IPS-20b (cell line): Measurements from ENCODE around the gene KLRG1.

ENCODE experiments used
- H3K27ac ChIP-seq: one replicate; pipeline ENCODE4 v1.5.1; 2013; ENCODE audit warnings: low read length
- H3K27me3 ChIP-seq: 2 replicates; pipeline ENCODE4 v1.6.1; 2013; ENCODE audit warnings: mild to moderate bottlenecking, low read length, inconsistent platforms; ENCODE audit not compliant: insufficient read depth
- H3K36me3 ChIP-seq: 2 replicates; pipeline ENCODE4 v1.6.1; 2013; ENCODE audit warnings: low read depth, mild to moderate bottlenecking, inconsistent platforms, low read length, moderate library complexity; ENCODE audit not compliant: insufficient read depth
- H3K4me1 ChIP-seq: 2 replicates; pipeline ENCODE4 v1.6.1; 2013; ENCODE audit warnings: mild to moderate bottlenecking, control low read depth, inconsistent platforms, low read length, moderate library complexity; ENCODE audit not compliant: insufficient read depth
- H3K4me3 ChIP-seq: 2 replicates; pipeline ENCODE4 v1.5.1; 2013; ENCODE audit warnings: mild to moderate bottlenecking, low read length, inconsistent platforms
- H3K9ac ChIP-seq: 2 replicates; pipeline ENCODE4 v1.6.1; 2013; ENCODE audit warnings: low read depth, mild to moderate bottlenecking, inconsistent platforms, low read length, moderate library complexity
- H3K9me3 ChIP-seq: 2 replicates; pipeline ENCODE4 v1.6.1; 2013; ENCODE audit warnings: mild to moderate bottlenecking, low read depth, low read length, inconsistent platforms; ENCODE audit not compliant: insufficient read depth

Gene KLRG1

DNA sequence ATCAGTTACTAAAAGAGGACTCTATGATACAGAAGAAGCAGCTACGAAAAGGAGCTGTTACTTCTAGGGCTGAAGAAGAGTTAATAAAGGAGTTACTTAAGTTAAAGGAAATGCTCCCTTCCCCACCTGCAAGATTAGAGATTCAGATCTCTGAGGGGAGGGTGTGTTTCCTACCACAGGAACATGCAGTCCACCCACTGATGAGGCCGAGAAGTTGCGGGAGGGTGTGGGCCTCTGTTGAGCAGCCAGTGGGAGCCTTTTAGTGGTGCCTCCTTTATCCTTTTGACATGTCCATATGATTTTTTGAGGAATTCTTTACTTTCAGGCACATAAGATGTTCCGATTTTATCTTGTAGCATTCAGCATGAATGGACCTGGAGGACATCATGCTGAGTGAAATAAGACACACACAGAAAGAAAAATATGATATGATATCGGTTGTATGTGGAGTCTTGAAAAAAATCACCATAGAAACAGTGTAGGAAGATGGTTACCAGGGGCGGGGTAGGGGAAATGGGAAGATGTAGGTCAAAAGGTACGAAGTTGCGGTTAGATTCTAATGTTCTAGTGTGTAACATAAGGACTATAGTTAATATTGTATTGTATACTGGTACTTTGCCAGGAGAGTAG lies 35.5 kb upstream of the KLRG1 start:
- H3K4me1 ChIP-seq: no peaks in the 10 kb centered on the region
- H3K27ac ChIP-seq: no peak overlapping the region
- peaks cover 14% of the 10 kb centered on the region; the same call in 1 of the 2 replicates for H3K9me3 ChIP-seq
- no peak overlapping the region for H3K4me3 ChIP-seq
- peaks cover 13% of the 10 kb centered on the region; the same call in 1 of the 2 replicates for H3K36me3 ChIP-seq
- no peak overlapping the region for H3K9ac ChIP-seq
- H3K27me3 ChIP-seq: no peaks in the 10 kb centered on the region

- H3K27me3 ChIP-seq: no peaks in the 10 kb centered on the region
- H3K4me3 ChIP-seq: no peak overlapping the region
- H3K4me1 ChIP-seq: no peaks in the 10 kb centered on the region
- no peak overlapping the region for H3K27ac ChIP-seq
- H3K9me3 ChIP-seq: peaks cover 14% of the 10 kb centered on the region; the same call in 1 of the 2 replicates
- peaks cover 13% of the 10 kb centered on the region; the same call in 1 of the 2 replicates for H3K36me3 ChIP-seq
- H3K9ac ChIP-seq: no peak overlapping the region
These were observed 33.3 kb upstream of the KLRG1 start for GRCh38 chr12:8956073-8956472.

DNA sequence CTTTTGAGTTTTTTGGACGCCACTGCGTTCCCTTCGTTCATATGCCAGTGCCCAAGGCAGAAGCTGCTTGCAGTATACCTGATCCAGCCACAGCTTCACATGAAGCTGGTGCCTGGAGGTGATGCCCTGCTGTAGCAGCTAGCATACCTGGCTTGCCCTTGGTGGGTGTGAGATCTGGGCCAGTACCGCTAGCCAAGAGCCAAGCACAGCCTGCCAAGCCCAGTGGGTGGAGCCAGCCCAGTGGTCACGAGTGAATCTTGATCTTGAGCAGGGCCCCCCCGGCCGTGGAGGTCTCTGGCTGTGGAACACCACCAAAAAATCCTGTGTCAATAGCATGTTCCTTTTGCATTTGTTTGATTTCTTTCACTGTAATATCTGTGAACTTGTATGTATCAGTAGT lies 32.6 kb upstream of the KLRG1 start:
- H3K4me1 ChIP-seq: no peaks in the 10 kb centered on the region
- no peak overlapping the region for H3K9ac ChIP-seq
- H3K9me3 ChIP-seq: peaks cover 14% of the 10 kb centered on the region; the same call in 1 of the 2 replicates
- no peak overlapping the region for H3K27ac ChIP-seq
- no peak overlapping the region for H3K4me3 ChIP-seq
- H3K36me3 ChIP-seq: peaks cover 13% of the 10 kb centered on the region; the same call in 1 of the 2 replicates
- H3K27me3 ChIP-seq: no peaks in the 10 kb centered on the region

- Histone ChIP-seq H3K9ac (no peak overlapping the region), H3K4me3 (no peak overlapping the region), H3K36me3 (peaks cover 13% of the 10 kb centered on the region; the same call in 1 of the 2 replicates), H3K27ac (no peak overlapping the region), H3K9me3 (peaks cover 13% of the 10 kb centered on the region; the same call in 1 of the 2 replicates), H3K27me3 (no peaks in the 10 kb centered on the region), H3K4me1 (no peaks in the 10 kb centered on the region)
These were observed 31.8 kb upstream of the KLRG1 start for GRCh38 chr12:8957561-8957960.

GRCh38 chr12:8958066-8958465 lies 31.3 kb upstream of the KLRG1 start:
- Histone ChIP-seq H3K9me3 (peaks cover 8% of the 10 kb centered on the region; the same call in 1 of the 2 replicates), H3K27me3 (no peaks in the 10 kb centered on the region), H3K27ac (no peak overlapping the region), H3K4me1 (no peaks in the 10 kb centered on the region), H3K36me3 (peaks cover 11% of the 10 kb centered on the region; the same call in 1 of the 2 replicates), H3K9ac (no peak overlapping the region), H3K4me3 (no peak overlapping the region)

DNA sequence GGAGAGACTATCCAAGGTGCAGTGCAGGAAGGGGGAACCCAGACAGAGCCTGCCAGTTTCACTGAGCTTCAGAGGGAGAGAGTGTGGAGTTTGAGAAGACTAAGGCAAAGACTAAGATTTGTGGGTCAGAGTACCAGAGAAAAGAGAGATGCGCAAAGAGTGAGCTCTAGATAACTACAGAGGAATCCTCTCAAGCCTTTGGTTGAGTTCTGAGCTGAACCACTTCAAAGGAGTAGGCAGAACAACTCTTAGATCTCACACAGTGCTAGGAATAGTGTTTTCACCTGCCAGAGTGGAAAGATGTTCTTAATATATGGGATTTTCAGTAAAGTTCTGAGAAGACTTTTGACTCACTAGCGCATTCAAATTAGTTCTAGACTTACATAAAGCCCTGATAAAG lies 29.2 kb upstream of the KLRG1 start:
- Histone ChIP-seq H3K4me3 (no peak overlapping the region), H3K27ac (no peak overlapping the region), H3K4me1 (no peaks in the 10 kb centered on the region), H3K27me3 (no peaks in the 10 kb centered on the region), H3K36me3 (no peaks in the 10 kb centered on the region; the same call in 1 of the 2 replicates), H3K9me3 (peaks cover 6% of the 10 kb centered on the region; the same call in 1 of the 2 replicates), H3K9ac (no peak overlapping the region)

DNA sequence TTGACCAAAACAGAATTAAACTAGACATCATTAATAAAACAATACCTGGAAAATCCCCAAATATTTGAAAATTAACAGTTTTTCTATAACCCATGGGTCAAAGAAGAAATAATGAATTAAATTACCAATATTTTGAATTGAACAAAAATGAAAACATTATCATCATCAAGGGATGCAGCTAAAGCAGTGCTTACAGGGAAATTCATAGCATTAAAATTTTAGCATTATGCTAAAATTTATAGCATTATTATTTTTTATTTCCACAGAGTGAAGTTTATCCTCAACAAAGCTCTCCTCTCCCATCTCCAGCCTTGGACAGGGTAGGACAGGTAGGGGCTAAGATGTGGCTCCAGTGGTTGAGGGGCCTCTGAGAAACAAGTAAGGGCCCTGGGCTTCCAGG lies 20.6 kb upstream of the KLRG1 start:
- Histone ChIP-seq H3K36me3 (no peaks in the 10 kb centered on the region), H3K27ac (no peak overlapping the region), H3K4me3 (no peak overlapping the region), H3K4me1 (no peaks in the 10 kb centered on the region), H3K27me3 (no peaks in the 10 kb centered on the region), H3K9ac (no peak overlapping the region), H3K9me3 (peaks cover 25% of the 10 kb centered on the region)

DNA sequence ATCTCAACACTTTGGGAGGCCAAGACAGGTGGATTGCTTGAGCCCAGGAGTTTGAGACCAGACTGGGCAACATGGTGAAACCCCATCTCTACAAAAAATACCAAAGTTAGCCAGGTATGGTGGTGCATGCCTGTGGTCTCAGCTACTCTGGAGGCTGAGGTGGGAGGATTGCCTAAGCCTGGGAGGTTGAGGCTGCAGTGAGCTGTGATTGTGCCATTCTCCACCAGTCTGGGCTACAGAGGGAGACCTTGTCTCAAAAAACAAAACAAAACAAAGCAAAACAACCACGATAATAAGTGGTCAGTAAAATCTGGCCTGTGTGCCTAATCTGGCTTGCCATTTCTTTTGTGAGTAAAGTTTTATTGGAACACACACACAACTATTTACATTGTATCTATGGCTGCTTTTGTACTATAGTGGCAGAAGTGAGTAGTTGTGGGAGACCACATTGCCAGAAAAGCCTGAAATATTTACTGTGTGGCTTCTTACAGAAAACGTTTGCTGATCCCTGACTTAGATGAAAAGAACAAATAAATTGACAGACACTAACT lies 19.4 kb upstream of the KLRG1 start:
- Histone ChIP-seq H3K9ac (no peak overlapping the region), H3K9me3 (peaks cover 27% of the 10 kb centered on the region), H3K4me1 (no peaks in the 10 kb centered on the region), H3K36me3 (no peaks in the 10 kb centered on the region), H3K27me3 (no peaks in the 10 kb centered on the region), H3K27ac (no peak overlapping the region), H3K4me3 (no peak overlapping the region)

DNA sequence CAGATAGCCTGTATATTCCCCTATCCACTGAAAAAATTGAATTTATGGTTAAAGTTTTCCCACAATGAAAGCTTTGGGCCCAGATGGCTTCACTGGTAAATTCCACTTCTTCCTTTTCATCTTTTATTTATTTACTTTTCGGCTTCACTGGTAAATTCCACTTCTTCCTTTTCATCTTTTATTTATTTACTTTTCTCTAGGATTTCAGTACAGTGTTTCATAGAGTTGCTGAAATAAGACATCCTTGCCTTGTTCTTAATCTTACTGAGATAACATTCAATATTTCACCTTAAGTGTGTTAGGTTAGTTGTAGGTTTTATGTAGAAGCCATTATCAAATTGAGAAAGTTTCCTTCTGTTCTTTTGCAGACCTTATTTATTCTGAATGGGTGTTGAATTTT lies 18.9 kb upstream of the KLRG1 start:
- H3K4me1 ChIP-seq: no peaks in the 10 kb centered on the region
- H3K4me3 ChIP-seq: no peak overlapping the region
- H3K27ac ChIP-seq: no peak overlapping the region
- H3K27me3 ChIP-seq: no peaks in the 10 kb centered on the region
- peaks cover 27% of the 10 kb centered on the region for H3K9me3 ChIP-seq
- no peak overlapping the region for H3K9ac ChIP-seq
- no peaks in the 10 kb centered on the region for H3K36me3 ChIP-seq

- Histone ChIP-seq H3K4me1 (no peaks in the 10 kb centered on the region), H3K4me3 (no peak overlapping the region), H3K9me3 (no peaks in the 10 kb centered on the region), H3K9ac (no peak overlapping the region), H3K27ac (no peak overlapping the region), H3K36me3 (no peaks in the 10 kb centered on the region), H3K27me3 (no peaks in the 10 kb centered on the region)
These were observed 9.2 kb upstream of the KLRG1 start for GRCh38 chr12:8980137-8980536.

- Histone ChIP-seq H3K36me3 (no peaks in the 10 kb centered on the region), H3K4me3 (no peak overlapping the region), H3K9me3 (no peaks in the 10 kb centered on the region), H3K9ac (no peak overlapping the region), H3K4me1 (no peaks in the 10 kb centered on the region), H3K27me3 (no peaks in the 10 kb centered on the region), H3K27ac (no peak overlapping the region)
These were observed 4.1 kb upstream of the KLRG1 start for GRCh38 chr12:8985213-8985754.

DNA sequence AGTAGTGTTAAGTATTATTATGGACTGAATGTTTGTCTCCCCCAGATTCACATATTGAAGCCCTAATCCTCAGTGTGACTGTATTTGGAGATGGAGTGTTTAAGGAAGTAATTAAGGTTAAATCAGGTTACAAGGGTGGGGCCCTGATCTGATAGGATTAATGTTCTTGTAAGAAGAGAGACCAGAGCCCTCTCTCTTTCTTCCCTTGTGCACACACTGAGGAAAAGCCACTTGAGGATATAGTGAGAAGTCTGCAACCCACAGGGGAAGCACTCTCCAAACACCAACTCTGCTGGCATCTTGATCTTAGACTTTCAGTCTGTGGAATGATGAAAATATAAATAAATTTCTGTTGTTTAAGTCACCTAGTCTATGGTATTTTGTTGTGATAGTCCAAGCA lies 2.2 kb upstream of the KLRG1 start:
- Histone ChIP-seq H3K36me3 (no peaks in the 10 kb centered on the region), H3K4me3 (no peak overlapping the region), H3K9ac (no peak overlapping the region), H3K4me1 (no peaks in the 10 kb centered on the region), H3K27ac (no peak overlapping the region), H3K27me3 (no peaks in the 10 kb centered on the region), H3K9me3 (no peaks in the 10 kb centered on the region)
